ENCODE results near the gene BRF1. TPM values are rescaled to one million over a fixed set of nuclear protein-coding genes. Genes with fewer than 3 reads are reported as not detected.

Gene BRF1
- total and polyA plus RNA-seq, 4 donors: 49.3 to 77.9 (median 62.3) TPM

GRCh38 chr14:105247715-105248367 lies 53.0 kb downstream of the BRF1 start:
- Histone ChIP-seq H3K9me3 (ENCODE audit: control insufficient read depth, insufficient read depth, low read length) (no peaks in the 10 kb centered on the region), H3K36me3 (ENCODE audit: control insufficient read depth, insufficient read depth, low read length) (peaks cover 65% of the 10 kb centered on the region), H3K4me3 (ENCODE audit: low read depth, low read length) (peak overlapping the region; percentile 73), H3K27me3 (ENCODE audit: control insufficient read depth, insufficient read depth, low read length) (no peaks in the 10 kb centered on the region), H3K4me1 (ENCODE audit: control insufficient read depth, insufficient read depth, low read length) (peaks cover 34% of the 10 kb centered on the region), H3K27ac (ENCODE audit: low read depth, low read length) (peak overlapping the region; percentile 84)
- DNase-seq (ENCODE audit: low read depth in 4 of 6, low spot score in 6 of 6): no peak
- WGBS (ENCODE audit: insufficient coverage): 40% methylated on average over 42 of the region's 42 CpGs

GRCh38 chr14:105247026-105247425 lies 53.8 kb downstream of the BRF1 start:
- no peak overlapping the region for H3K4me3 ChIP-seq (ENCODE audit: low read depth, low read length)
- 96% methylated on average over 16 of the region's 16 CpGs for WGBS (ENCODE audit: insufficient coverage)

GRCh38 chr14:105244334-105244733 lies 56.5 kb downstream of the BRF1 start:
- DNase-seq (ENCODE audit: low read depth in 4 of 6, low spot score in 6 of 6): no peak
- no peaks in the 10 kb centered on the region for H3K27me3 ChIP-seq (ENCODE audit: control insufficient read depth, insufficient read depth, low read length)
- peaks cover 48% of the 10 kb centered on the region for H3K36me3 ChIP-seq (ENCODE audit: control insufficient read depth, insufficient read depth, low read length)
- H3K4me3 ChIP-seq (ENCODE audit: low read depth, low read length): no peak overlapping the region
- no peak overlapping the region for H3K27ac ChIP-seq (ENCODE audit: low read depth, low read length)
- WGBS (ENCODE audit: insufficient coverage): 98% methylated on average over 8 of the region's 10 CpGs
- H3K9me3 ChIP-seq (ENCODE audit: control insufficient read depth, insufficient read depth, low read length): no peaks in the 10 kb centered on the region
- H3K4me1 ChIP-seq (ENCODE audit: control insufficient read depth, insufficient read depth, low read length): peaks cover 22% of the 10 kb centered on the region

More at GRCh38 chr14:105247026-105247425, 53.8 kb downstream of the BRF1 start:
- H3K27ac ChIP-seq (ENCODE audit: low read depth, low read length): no peak overlapping the region
- H3K4me1 ChIP-seq (ENCODE audit: control insufficient read depth, insufficient read depth, low read length): peaks cover 34% of the 10 kb centered on the region
- no peaks in the 10 kb centered on the region for H3K27me3 ChIP-seq (ENCODE audit: control insufficient read depth, insufficient read depth, low read length)
- no peaks in the 10 kb centered on the region for H3K9me3 ChIP-seq (ENCODE audit: control insufficient read depth, insufficient read depth, low read length)
- DNase-seq (ENCODE audit: low read depth in 4 of 6, low spot score in 6 of 6): no peak
- H3K36me3 ChIP-seq (ENCODE audit: control insufficient read depth, insufficient read depth, low read length): peaks cover 61% of the 10 kb centered on the region

GRCh38 chr14:105241641-105242040 lies 59.2 kb downstream of the BRF1 start:
- Histone ChIP-seq H3K4me3 (ENCODE audit: low read depth, low read length) (no peak overlapping the region), H3K27ac (ENCODE audit: low read depth, low read length) (no peak overlapping the region), H3K36me3 (ENCODE audit: control insufficient read depth, insufficient read depth, low read length) (peaks cover 32% of the 10 kb centered on the region), H3K4me1 (ENCODE audit: control insufficient read depth, insufficient read depth, low read length) (peaks cover 3% of the 10 kb centered on the region), H3K9me3 (ENCODE audit: control insufficient read depth, insufficient read depth, low read length) (no peaks in the 10 kb centered on the region), H3K27me3 (ENCODE audit: control insufficient read depth, insufficient read depth, low read length) (no peaks in the 10 kb centered on the region)
- WGBS (ENCODE audit: insufficient coverage): 95% methylated on average over 19 of the region's 19 CpGs
- DNase-seq (ENCODE audit: low read depth in 4 of 6, low spot score in 6 of 6): no peak

- 96% methylated on average over 27 of the region's 31 CpGs for WGBS (ENCODE audit: insufficient coverage)
- no peaks in the 10 kb centered on the region for H3K4me1 ChIP-seq (ENCODE audit: control insufficient read depth, insufficient read depth, low read length)
Measured at GRCh38 chr14:105240811-105241576, 59.8 kb downstream of the BRF1 start.

GRCh38 chr14:105229099-105229655 lies 71.6 kb downstream of the BRF1 start:
- Histone ChIP-seq H3K4me1 (ENCODE audit: control insufficient read depth, insufficient read depth, low read length) (peaks cover 9% of the 10 kb centered on the region), H3K27me3 (ENCODE audit: control insufficient read depth, insufficient read depth, low read length) (no peaks in the 10 kb centered on the region), H3K27ac (ENCODE audit: low read depth, low read length) (no peak overlapping the region), H3K4me3 (ENCODE audit: low read depth, low read length) (no peak overlapping the region), H3K9me3 (ENCODE audit: control insufficient read depth, insufficient read depth, low read length) (no peaks in the 10 kb centered on the region), H3K36me3 (ENCODE audit: control insufficient read depth, insufficient read depth, low read length) (peaks cover 49% of the 10 kb centered on the region)
- 93% methylated on average over 12 of the region's 18 CpGs for WGBS (ENCODE audit: insufficient coverage)
- no peak for DNase-seq (ENCODE audit: low read depth in 4 of 6, low spot score in 6 of 6)

More at GRCh38 chr14:105240811-105241576, 59.8 kb downstream of the BRF1 start:
- Histone ChIP-seq H3K4me3 (ENCODE audit: low read depth, low read length) (no peak overlapping the region), H3K9me3 (ENCODE audit: control insufficient read depth, insufficient read depth, low read length) (no peaks in the 10 kb centered on the region), H3K27ac (ENCODE audit: low read depth, low read length) (no peak overlapping the region), H3K36me3 (ENCODE audit: control insufficient read depth, insufficient read depth, low read length) (peaks cover 31% of the 10 kb centered on the region), H3K27me3 (ENCODE audit: control insufficient read depth, insufficient read depth, low read length) (no peaks in the 10 kb centered on the region)
- no peak for DNase-seq (ENCODE audit: low read depth in 4 of 6, low spot score in 6 of 6)

- H3K9me3 ChIP-seq (ENCODE audit: control insufficient read depth, insufficient read depth, low read length): no peaks in the 10 kb centered on the region
- H3K27me3 ChIP-seq (ENCODE audit: control insufficient read depth, insufficient read depth, low read length): no peaks in the 10 kb centered on the region
- 65% methylated on average over 16 of the region's 17 CpGs for WGBS (ENCODE audit: insufficient coverage)
- no peak overlapping the region for H3K4me3 ChIP-seq (ENCODE audit: low read depth, low read length)
- H3K27ac ChIP-seq (ENCODE audit: low read depth, low read length): no peak overlapping the region
- H3K36me3 ChIP-seq (ENCODE audit: control insufficient read depth, insufficient read depth, low read length): peaks cover 53% of the 10 kb centered on the region
- peaks cover 9% of the 10 kb centered on the region for H3K4me1 ChIP-seq (ENCODE audit: control insufficient read depth, insufficient read depth, low read length)
- peak in 1 of 6 donors; percentile 34 for DNase-seq (ENCODE audit: low read depth in 4 of 6, low spot score in 6 of 6)
Measured at GRCh38 chr14:105228562-105228961, 72.2 kb downstream of the BRF1 start.

GRCh38 chr14:105227346-105227745 lies 73.5 kb downstream of the BRF1 start:
- H3K4me3 ChIP-seq (ENCODE audit: low read depth, low read length): no peak overlapping the region
- peaks cover 9% of the 10 kb centered on the region for H3K4me1 ChIP-seq (ENCODE audit: control insufficient read depth, insufficient read depth, low read length)
- H3K9me3 ChIP-seq (ENCODE audit: control insufficient read depth, insufficient read depth, low read length): no peaks in the 10 kb centered on the region
- DNase-seq (ENCODE audit: low read depth in 4 of 6, low spot score in 6 of 6): no peak
- no peak overlapping the region for H3K27ac ChIP-seq (ENCODE audit: low read depth, low read length)
- no peaks in the 10 kb centered on the region for H3K27me3 ChIP-seq (ENCODE audit: control insufficient read depth, insufficient read depth, low read length)
- H3K36me3 ChIP-seq (ENCODE audit: control insufficient read depth, insufficient read depth, low read length): peaks cover 61% of the 10 kb centered on the region
- 92% methylated on average over 11 of the region's 14 CpGs for WGBS (ENCODE audit: insufficient coverage)

- Histone ChIP-seq H3K27ac (ENCODE audit: low read depth, low read length) (no peak overlapping the region), H3K4me1 (ENCODE audit: control insufficient read depth, insufficient read depth, low read length) (peaks cover 9% of the 10 kb centered on the region), H3K4me3 (ENCODE audit: low read depth, low read length) (no peak overlapping the region), H3K9me3 (ENCODE audit: control insufficient read depth, insufficient read depth, low read length) (no peaks in the 10 kb centered on the region), H3K36me3 (ENCODE audit: control insufficient read depth, insufficient read depth, low read length) (peaks cover 69% of the 10 kb centered on the region), H3K27me3 (ENCODE audit: control insufficient read depth, insufficient read depth, low read length) (no peaks in the 10 kb centered on the region)
- 98% methylated on average over 10 of the region's 10 CpGs for WGBS (ENCODE audit: insufficient coverage)
- DNase-seq (ENCODE audit: low read depth in 4 of 6, low spot score in 6 of 6): no peak
Measured at GRCh38 chr14:105226198-105226597, 74.6 kb downstream of the BRF1 start.
